Loucy (cell line): ENCODE results near the gene ENOX1.

ENCODE experiments used
- H2AFZ ChIP-seq: fragments of 200-600 bp; sonication (generic); 2 replicates; pipeline ENCODE4 v1.6.0; 2016; ENCODE audit warnings: antibody characterized with exemption, mild to moderate bottlenecking, low read length, moderate library complexity
- H3F3A ChIP-seq: fragments of 200-600 bp; 2 replicates; pipeline ENCODE4 v1.6.0; 2016; ENCODE audit warnings: antibody characterized with exemption, low read depth, mild to moderate bottlenecking
- H3K27me3 ChIP-seq: fragments of 200-600 bp; sonication (generic); 2 replicates; pipeline ENCODE4 v1.6.1; 2014; ENCODE audit warnings: low read length, mild to moderate bottlenecking; ENCODE audit not compliant: insufficient read depth, poor library complexity, severe bottlenecking
- H3K36me3 ChIP-seq: fragments of 200-600 bp; sonication (generic); 2 replicates; pipeline ENCODE4 v1.6.1; 2016; ENCODE audit warnings: low read length; ENCODE audit not compliant: insufficient read depth
- H3K4me1 ChIP-seq: fragments of 200-600 bp; sonication (generic); 2 replicates; pipeline ENCODE4 v1.5.1; 2014; ENCODE audit warnings: low read length, mild to moderate bottlenecking; ENCODE audit not compliant: insufficient read depth, poor library complexity, severe bottlenecking
- H3K4me2 ChIP-seq: fragments of 200-600 bp; sonication (generic); 2 replicates; pipeline ENCODE4 v1.6.0; 2014; ENCODE audit warnings: antibody characterized with exemption, low read length, low read depth, mild to moderate bottlenecking; ENCODE audit not compliant: poor library complexity, severe bottlenecking
- H3K4me3 ChIP-seq: fragments of 200-600 bp; sonication (generic); 2 replicates; pipeline ENCODE4 v1.5.1; 2014; ENCODE audit warnings: low read length, mild to moderate bottlenecking, mixed read lengths; ENCODE audit not compliant: poor library complexity, severe bottlenecking
- H3K79me2 ChIP-seq: fragments of 200-600 bp; sonication (generic); 2 replicates; pipeline ENCODE4 v1.6.1; 2014; ENCODE audit warnings: low read length; ENCODE audit not compliant: insufficient read depth
- H3K9ac ChIP-seq: fragments of 200-600 bp; sonication (generic); 2 replicates; pipeline ENCODE4 v1.6.0; 2014; ENCODE audit warnings: mild to moderate bottlenecking, low read depth, low read length, moderate library complexity; ENCODE audit not compliant: poor library complexity, severe bottlenecking
- H3K9me2 ChIP-seq: fragments of 200-600 bp; sonication (generic); replicated peaks from 2 replicates; pipeline ENCODE4 v1.6.1; 2016; ENCODE audit warnings: low read depth, low read length, mixed read lengths
- H3K9me3 ChIP-seq: fragments of 200-600 bp; sonication (generic); 2 replicates; pipeline ENCODE4 v1.6.1; 2014; ENCODE audit warnings: mild to moderate bottlenecking, antibody characterized with exemption, low read length, low read depth; ENCODE audit not compliant: insufficient read depth
- H4K20me1 ChIP-seq: fragments of 200-600 bp; sonication (generic); 2 replicates; pipeline ENCODE4 v1.6.0; 2014; ENCODE audit warnings: antibody characterized with exemption, low read length, mild to moderate bottlenecking; ENCODE audit not compliant: insufficient read depth, poor library complexity, severe bottlenecking
- CTCF ChIP-seq: fragments of 200-600 bp; sonication (generic); conservative IDR thresholded peaks from 2 replicates; pipeline ENCODE4 v1.5.1; 2014; ENCODE audit warnings: mild to moderate bottlenecking, antibody characterized with exemption, low read length
- EZH2phosphoT487 ChIP-seq: fragments of 200-600 bp; IDR thresholded peaks from 2 replicates; pipeline ENCODE4 v1.6.1; 2018; ENCODE audit warnings: antibody characterized with exemption, mild to moderate bottlenecking, moderate library complexity, borderline replicate concordance

ENOX1 gene

DNA sequence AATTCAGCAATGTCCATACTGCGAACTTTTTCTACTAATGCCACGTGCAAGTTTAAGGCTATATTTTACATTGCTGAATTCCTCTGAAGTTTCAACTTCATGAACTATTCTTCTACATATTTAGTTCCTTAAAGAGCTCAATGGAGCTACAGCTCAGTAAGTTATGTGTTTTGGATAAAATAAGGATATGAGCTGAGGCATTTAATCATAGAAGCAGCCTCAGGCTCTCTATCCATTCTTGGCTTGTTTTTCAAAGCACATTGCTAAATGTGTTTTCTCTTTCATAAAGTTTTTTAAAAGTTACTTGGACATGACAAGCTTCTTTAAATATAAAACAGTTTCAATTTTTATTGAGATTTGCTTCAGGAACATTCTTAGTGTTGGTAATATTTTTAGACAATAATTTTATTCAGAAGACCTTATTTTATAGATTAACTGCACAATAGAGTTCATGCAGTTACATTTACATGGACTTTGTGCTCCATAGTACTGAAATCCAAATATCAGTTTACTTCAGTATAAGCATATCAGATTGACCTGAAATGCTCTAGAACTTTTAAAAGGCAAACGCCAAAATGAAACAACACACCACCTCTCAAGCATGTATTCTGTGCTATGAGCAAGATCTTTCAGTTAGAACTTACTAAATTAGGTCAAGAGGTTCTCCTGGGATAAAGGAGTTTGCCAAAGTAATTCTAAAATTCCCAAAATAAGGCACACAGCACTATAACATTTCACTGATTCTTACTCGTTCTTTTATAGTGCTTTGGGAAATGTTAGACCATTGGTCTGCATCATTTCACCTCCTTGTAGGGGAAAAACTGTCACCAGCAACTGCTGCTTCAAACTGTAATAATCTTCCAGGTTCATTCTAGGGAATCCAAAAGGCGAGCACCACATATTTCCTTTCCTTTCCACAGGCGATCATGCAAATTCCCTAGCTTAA is 275.5 kb downstream of the ENOX1 start:
- Histone ChIP-seq H3K9ac (no peak overlapping the region), H3K27me3 (no peaks in the 10 kb centered on the region), H4K20me1 (no peaks in the 10 kb centered on the region), H3K36me3 (no peaks in the 10 kb centered on the region), H3K79me2 (no peaks in the 10 kb centered on the region), H3K4me1 (no peaks in the 10 kb centered on the region), H3K9me2 (no peaks in the 10 kb centered on the region), H3K4me3 (no peak overlapping the region), H3F3A (no peaks in the 10 kb centered on the region), H2AFZ (no peak overlapping the region), H3K4me2 (no peak overlapping the region), H3K9me3 (no peaks in the 10 kb centered on the region)
- TF ChIP-seq EZH2phosphoT487: no peak
- no peak for TF ChIP-seq CTCF

DNA sequence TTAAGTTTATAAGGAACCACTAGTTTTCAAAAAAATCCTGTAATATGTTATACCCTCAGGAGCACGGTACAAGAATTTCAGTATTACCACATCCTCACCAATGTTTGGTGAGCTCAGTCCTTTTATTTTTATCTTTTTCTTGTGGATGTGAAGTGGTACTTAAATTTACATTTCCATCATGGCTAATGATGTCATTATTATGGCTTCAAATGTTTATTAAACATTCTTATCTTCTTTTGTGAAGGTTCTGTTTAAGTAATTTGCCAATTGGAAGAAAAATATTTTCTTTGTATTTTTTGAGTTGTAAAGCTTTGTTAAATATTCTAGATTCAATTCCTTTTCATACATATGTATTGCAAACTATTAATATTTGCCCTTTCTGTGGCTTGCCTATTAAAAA is 291.0 kb downstream of the ENOX1 start:
- no peaks in the 10 kb centered on the region for H3K79me2 ChIP-seq
- H3K4me3 ChIP-seq: no peak overlapping the region
- peaks cover 6% of the 10 kb centered on the region for H3K4me1 ChIP-seq
- H3F3A ChIP-seq: no peaks in the 10 kb centered on the region
- no peaks in the 10 kb centered on the region for H3K36me3 ChIP-seq
- H3K9me2 ChIP-seq: no peaks in the 10 kb centered on the region
- no peak overlapping the region for H3K9ac ChIP-seq
- no peaks in the 10 kb centered on the region for H4K20me1 ChIP-seq
- no peak for TF ChIP-seq EZH2phosphoT487
- no peak for TF ChIP-seq CTCF
- H3K27me3 ChIP-seq: no peaks in the 10 kb centered on the region
- H3K9me3 ChIP-seq: peaks cover 3% of the 10 kb centered on the region; the same call in 1 of the 2 replicates
- no peak overlapping the region for H3K4me2 ChIP-seq
- H2AFZ ChIP-seq: no peak overlapping the region

GRCh38 chr13:43494206-43494605 is 292.6 kb downstream of the ENOX1 start:
- Histone ChIP-seq H3K27me3 (no peaks in the 10 kb centered on the region), H3K9me2 (no peaks in the 10 kb centered on the region), H3K4me1 (peaks cover 12% of the 10 kb centered on the region), H2AFZ (no peak overlapping the region), H3F3A (no peaks in the 10 kb centered on the region), H3K4me3 (no peak overlapping the region), H3K79me2 (no peaks in the 10 kb centered on the region), H3K9ac (no peak overlapping the region), H4K20me1 (no peaks in the 10 kb centered on the region), H3K36me3 (no peaks in the 10 kb centered on the region), H3K9me3 (no peaks in the 10 kb centered on the region), H3K4me2 (no peak overlapping the region)
- TF ChIP-seq EZH2phosphoT487: no peak
- TF ChIP-seq CTCF: no peak
